ENCODE results near the gene ARHGAP42.

Gene ARHGAP42

DNA sequence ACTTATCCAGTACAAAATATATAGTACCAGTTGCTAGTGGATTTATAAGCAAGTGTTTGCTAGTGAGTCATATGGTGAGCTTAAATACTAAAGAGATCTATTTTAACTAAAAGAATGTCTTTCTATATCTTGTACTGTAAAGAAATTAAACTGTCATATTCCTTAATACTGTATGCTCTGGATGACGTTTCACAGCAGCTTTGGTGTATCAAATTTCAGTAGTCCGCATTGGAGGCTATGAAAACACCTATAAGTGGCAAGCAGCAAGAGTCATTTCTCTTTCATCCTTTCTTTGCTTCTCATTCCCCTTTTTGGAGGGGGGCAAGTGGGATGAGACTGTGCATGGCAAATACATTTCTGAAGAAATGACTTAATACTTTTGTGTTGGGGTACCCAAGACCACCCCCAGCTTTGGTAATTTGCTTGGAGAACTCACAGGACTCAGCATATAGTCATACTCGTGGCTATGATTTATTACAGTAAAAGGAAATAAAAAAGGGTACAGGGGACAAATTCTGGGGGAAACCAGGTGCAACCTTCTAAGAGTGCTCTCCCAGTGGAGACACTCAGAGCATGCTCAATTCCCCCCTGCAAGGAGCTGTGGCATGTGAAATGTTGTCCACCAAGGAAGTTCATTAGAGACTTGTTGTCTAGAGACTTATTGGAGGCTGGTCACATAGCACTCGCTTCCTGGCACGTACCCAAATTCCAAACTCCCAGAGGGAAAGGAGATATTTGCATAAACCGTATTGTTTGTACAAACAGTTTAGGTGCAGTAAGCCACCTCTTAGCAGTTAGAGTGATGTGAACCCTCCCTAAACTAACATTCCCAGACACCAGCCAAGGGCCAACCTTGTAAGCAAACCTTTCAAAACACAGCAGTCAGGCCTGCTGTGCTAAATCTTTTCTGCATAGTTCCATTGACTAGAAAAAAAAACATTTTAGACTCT lies 231.7 kb downstream of the ARHGAP42 start:
- no peak for DNase-seq (ENCODE audit: low read depth)

DNA sequence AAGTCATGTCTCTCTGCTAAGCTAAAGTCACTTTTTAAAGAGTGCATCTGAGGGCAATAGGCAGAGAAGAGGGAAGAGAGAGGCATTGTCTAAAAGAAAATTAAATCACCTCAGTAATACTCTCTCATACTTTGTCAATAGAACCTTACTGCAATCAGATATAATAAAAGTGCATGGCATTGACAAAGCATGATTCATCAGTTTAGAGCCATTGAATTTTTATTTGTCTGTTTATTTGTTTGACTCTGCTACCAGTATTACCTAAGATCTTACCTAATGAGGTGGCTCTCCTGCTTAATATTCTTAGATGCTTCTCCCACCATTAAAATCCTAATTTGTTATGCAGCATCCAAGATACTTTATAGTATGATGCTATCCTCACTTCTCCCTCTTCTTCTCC lies 233.5 kb downstream of the ARHGAP42 start:
- DNase-seq (ENCODE audit: low read depth), result no peak

DNA sequence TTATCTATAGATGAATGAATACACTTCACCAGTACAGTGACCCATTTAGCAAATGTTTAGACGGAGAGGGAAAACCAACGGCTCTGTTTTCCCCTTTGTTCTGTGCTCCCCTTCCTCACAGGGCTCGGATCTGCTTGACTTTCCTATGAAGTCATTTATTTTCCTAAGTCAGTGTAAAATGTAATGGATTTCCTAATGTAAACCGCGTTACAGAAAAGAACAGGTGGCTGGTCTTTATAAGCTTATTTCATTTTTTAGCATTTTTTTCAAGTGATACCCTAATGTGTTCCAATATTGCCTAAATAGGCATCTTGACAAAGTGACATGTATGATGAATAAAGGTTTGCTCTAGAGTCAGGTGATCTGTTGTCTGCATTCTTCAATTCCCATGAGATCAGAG lies 235.0 kb downstream of the ARHGAP42 start:
- DNase-seq (ENCODE audit: low read depth), result no peak

DNA sequence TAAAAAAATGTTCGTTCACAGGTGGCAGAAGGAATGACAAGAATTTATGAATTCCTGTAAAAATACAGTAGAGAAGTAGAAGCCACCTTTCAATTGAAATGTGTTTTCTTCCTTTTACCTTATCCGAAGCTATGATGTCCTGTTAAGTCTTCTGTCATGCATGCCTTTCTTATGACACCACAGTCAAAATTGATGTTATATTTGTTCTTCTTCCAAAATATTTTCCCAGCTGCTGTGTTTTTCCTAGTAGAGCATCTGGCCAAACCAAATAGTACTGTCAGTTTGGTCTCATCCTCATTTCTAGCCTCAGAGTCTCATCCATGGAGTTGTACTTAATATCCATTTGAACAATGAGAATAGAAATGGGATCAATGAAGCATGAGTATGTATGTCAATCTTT lies 236.5 kb downstream of the ARHGAP42 start:
- no peak for DNase-seq (ENCODE audit: low read depth)

DNA sequence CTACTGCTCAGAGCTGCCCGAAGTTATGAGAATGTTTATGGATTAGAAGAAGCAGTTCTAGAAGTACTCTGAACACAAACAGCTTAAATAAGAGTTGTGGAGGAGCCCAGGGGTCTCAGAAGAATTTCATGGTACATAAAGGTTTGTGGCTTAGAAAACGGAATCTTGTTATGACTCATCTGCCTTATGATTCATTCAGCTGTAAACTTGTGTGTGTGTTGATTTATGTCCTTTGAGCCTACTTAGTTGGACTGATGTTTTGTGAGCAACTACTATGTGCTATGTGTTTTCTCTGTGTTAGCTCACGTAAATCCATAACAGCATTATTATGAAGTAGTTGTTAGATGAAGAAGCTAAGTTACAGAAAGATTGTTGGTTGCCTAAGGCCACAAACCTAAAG lies 238.8 kb downstream of the ARHGAP42 start:
- no peak for DNase-seq (ENCODE audit: low read depth)

DNA sequence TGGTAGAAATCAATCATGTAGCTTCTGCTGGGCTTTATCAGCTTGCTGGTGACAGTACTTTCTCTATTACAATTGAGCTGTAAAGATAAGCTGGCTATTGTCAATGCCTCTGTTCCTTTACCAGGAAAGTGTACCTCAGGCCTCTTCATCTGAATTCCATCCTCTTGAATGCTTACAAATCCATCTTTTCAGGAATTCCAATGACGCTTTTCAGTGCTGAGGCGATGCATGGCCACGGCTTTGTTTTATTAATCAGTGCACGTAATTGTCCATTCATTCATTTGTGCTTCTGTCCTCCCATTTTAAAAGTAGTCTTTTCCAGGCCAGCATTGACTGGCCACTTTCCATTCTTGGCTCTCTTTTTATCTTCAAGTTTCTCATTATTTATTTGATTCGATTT lies 240.5 kb downstream of the ARHGAP42 start:
- DNase-seq (ENCODE audit: low read depth), result no peak

DNA sequence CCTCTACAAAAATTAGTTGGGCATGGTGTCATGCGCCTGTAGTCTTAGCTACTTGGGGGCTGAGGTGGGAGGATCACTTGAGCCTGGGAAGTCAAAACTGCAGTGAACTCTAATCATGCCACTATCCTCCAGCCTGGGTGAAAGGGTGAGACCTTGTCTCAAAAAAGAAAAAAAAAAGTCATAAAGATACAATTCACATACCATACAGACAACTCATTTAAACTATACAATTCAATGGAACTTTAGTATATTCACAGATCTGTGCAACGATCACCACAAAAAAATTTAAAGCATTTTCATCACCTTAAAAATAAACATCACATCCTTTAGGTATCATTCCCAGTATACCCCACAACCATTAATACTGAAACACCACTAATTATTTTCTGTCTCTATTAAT lies 241.3 kb downstream of the ARHGAP42 start:
- DNase-seq (ENCODE audit: low read depth), result no peak

DNA sequence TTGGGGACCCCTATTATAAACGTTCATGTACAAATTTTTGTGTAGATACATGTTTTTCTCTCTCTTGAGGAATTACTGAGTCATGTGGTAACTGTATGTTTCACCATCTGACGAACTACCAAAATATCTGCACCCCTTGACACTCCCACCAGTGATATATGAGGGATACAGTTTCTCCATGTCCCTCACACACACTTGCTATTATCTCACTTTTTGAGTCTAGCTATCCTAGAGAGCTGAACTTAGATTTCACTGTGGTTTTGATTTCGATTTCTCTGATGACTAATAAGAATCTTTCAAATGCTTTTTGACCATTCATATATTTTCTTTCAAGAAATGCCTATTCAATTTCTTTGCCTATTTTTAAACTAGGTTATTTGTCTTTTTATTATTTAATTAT lies 242.3 kb downstream of the ARHGAP42 start:
- DNase-seq (ENCODE audit: low read depth), result no peak

DNA sequence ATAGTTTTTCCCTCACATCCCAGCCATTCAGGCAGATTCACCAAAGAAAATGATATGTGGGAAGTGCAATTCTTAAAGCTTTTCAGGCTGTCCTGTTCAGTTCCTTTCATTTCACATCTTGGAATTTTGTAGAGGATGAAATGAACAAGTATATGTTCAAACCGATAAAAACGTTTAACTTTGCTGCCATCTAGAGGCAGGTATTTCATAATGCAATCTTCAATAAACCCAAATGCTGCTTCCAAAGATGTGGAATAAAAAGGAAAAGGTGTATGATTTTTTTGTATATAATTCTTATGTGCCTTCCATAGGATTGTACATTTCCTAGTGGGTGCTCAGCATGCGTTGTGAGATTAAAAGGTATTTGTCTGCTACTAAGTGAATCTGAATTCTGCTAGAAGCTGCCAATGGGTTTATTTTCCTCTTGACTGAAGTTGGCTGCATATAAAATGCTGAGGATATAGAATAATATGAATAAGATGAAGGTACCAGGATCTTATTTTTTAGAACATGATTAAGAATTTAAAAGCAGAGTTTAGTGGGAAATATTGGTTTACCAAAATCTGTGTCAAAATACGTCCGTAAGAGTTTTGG lies 243.2 kb downstream of the ARHGAP42 start:
- DNase-seq (ENCODE audit: low read depth), result no peak

DNA sequence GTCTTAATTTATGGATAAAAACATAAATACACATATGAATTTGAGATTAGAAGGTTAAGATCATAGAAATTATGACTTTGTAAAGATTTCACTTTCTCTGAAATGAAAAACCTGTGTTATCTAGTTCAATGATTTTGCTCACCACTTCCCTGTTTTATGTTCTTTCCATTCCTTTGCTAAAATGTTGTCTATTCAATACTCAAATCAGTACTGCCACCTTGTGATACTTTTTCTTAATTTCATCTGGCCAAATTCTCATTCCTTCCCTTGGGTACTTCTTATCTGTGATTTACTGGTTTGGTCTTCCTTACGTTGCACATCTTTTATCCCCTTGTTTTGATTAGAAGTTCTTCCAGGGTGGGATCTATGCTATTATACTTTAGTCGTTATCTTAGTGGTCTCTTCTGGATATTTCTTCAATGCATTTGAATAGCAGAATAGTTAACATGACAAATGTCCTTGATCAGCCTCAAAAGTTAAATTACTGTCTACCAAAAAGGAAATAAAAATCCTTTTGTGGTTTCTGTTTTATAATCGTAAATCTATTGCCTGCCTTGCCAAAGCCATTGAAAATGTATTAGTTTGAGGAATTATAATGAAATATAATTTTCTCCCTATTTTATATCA lies 245.5 kb downstream of the ARHGAP42 start:
- DNase-seq (ENCODE audit: low read depth), result no peak

DNA sequence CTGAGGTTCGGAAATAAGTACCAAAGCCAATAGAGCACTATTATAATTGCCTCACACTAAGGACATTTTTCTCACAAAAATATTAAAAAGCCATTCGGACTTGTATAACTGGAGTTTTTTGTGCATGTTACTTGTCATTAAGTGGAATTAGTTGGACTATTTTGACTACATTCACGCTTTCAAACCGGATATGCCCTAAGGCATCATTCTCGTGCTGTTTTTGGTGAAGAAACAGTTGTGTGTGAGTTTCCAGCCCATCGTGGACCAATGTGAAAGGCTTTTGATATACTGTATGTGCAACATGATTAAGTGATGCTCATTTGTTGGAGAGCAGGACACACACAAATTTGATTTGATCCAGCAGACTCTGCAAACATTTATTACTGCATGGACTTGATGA lies 249.7 kb downstream of the ARHGAP42 start:
- DNase-seq (ENCODE audit: low read depth), result no peak

DNA sequence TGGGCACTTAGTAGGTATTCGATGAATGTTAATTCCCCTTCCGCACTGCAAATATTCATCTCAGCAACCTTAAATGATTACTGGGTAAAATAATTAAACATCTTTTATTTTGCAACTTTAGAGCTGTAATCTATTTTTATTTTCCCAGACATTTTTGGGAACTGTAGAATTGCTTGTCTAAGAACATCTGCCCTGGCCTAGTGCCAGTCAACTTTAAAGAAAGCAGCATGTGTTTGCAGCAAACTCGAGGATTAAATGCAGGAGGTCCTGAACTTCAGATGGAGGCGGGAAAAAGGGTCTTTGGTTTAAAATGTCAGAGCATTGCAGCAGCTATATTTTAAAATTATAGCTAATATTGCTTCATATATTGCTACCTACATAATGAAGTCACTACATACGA lies 252.5 kb downstream of the ARHGAP42 start:
- no peak for DNase-seq (ENCODE audit: low read depth)

DNA sequence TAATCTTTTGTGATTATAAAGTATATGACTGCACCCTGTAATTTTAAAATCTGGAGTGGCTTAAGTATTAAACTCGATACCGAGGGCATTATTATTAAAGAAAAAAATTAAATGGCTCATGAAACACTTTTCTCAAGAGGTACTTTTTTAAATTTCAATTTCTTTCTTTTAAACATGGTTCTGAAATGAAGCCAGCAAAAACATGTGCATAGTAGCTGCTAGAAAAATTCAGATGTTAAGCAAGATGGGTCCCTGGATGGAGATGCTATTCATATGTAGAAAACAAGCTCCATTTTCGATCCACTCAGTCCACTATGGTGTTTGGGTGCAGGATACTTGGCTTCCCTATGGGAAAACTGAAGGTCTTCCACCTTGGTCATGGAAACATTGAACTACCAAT lies 253.0 kb downstream of the ARHGAP42 start:
- no peak for DNase-seq (ENCODE audit: low read depth)

DNA sequence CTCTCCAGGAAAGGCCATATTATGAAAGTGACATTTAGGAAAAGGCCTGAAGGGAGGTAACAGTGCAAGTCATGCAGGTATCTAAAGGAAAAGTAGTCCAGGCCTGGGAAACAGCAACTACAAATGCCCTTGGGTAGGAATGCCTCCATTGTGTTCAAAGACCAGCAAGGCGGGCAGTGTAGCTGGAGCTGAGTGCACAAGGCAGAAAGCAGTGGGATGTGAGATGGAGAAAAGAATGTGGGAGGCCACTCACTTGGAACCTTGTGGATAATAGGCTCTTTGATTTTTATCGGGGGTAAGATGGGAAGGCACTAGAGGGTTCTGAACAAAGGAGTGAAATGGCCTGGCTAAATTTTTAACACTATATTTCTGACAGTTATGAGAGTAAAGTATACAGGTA lies 253.9 kb downstream of the ARHGAP42 start:
- no peak for DNase-seq (ENCODE audit: low read depth)

DNA sequence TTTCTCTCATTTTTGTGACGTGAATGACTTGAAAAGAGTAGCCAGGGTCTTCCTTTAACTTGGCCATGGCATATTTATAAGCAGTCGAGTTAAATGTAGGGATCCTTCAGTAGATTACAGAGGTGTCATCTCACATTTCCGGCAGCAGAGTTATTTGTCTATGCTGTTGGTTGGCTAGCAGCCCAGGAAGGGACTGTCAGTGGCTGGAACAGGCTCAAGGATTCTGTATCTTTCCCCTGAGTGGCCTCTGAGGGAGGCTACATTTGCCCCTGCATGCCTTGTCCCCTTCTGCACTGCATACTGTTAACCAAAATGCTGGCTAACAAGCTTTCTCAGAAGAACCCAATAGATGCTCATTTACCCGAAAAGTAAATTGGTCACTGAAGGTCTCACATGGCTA lies 254.9 kb downstream of the ARHGAP42 start:
- DNase-seq (ENCODE audit: low read depth), result no peak

DNA sequence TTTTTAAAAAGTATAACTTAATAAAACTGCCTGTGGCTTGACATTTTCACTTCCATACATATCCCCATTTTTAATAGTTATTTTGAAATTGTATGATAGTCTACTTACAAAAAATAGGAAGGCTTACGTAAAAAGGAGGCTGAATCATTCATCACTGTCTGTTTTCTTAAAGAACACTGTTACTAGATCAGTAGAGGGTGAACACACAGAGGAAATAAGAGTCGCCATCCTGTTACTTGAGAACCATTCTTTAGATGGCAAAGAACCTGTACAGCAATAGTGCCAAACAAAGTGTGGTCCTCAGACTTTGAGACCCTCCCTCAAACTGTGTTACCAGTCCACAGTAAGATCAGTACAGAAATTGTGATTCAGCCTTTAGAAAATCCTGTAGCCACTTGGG lies 261.8 kb downstream of the ARHGAP42 start:
- DNase-seq (ENCODE audit: low read depth), result no peak

DNA sequence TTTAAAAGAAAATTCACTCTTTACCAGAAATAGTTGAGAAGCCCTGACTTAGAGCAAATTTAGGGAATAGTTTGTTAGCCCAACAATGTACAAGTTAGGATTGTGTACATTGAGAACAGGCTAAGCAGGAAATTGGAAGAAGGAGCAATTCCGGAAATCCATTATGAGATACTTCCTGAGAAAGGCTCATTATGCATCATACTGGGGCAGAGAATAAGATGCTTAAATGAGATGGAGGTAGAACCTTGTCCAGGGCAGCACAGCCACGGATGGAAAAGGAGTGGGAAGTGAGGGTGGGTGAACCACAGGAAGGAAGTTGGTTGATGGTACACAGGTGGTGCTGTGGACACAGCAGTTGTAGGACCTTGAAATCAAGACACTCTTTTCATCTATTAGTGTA lies 262.4 kb downstream of the ARHGAP42 start:
- DNase-seq (ENCODE audit: low read depth), result no peak

DNA sequence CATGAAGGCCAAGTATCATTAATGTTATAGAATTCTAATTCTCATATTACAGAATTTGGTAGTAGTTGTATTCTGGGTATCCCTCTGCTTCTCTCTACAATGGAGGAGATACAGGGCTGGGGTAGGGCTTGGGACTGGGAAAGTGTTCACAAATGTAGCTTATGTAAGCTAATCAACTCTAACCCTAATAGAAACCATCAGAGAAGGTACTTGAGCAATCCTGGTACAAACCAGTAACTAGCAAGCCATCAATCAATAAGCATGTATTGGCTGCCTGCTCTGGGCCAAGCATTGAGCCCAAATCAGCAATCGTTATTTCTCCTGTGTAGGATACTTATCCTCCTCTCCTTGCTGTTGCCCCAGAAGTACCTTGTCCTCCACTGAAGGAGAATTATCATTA lies 268.2 kb downstream of the ARHGAP42 start:
- DNase-seq (ENCODE audit: low read depth), result no peak

DNA sequence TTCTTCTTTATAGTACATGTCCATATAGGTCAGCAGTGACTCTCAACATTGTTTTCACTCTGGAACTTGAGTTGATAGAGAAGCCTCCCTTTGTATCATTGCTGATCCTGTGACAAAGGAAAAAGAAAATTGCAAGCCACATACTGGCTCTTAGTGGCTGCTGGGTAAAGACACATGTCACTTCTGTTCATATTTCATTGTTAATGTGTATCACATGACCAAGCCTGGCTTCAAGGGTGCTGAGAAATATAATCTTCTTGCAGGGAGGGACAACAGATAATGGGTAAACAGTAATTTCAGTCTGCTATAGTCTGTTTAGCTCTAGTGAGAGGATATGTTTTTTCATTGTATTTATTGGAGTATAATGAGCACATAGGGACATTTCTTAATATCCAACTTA lies 269.3 kb downstream of the ARHGAP42 start:
- no peak for DNase-seq (ENCODE audit: low read depth)

DNA sequence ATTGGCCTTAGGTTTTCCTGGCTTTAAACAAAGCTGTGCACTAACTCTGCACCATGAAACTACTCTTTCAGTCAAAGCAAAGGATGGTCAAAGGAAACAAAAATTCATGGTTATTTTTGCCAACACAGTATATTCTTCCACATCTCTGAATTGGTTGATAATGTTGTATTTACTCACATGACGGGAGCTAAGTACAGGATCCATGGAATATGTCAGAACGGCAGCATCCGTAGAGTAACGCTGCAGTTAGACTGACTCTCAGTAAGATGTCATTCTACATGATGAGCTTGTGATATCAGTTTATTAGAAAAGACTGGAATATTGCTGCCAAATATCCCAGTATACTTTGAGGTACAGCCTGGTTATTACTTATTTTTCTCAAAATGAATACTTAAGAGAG lies 270.4 kb downstream of the ARHGAP42 start:
- no peak for DNase-seq (ENCODE audit: low read depth)

DNA sequence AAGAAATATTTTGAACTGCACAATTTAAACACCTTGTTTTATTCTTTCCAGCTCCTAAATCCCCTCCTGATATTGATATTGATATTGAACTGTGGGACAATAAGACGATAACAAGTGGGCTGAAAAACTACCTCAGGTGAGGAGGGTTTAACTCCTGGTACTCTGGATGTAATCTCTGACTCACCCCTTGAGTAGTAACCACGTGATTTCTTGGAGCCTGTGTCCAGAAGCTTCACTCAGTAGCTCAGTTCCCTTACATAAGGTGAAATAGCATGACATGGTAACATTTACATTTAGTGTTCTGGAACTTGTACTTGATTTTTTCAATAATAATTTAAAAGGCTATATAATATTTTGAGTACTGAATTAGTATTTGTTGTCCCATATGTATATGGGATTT lies 274.5 kb downstream of the ARHGAP42 start:
- DNase-seq (ENCODE audit: low read depth), result no peak

DNA sequence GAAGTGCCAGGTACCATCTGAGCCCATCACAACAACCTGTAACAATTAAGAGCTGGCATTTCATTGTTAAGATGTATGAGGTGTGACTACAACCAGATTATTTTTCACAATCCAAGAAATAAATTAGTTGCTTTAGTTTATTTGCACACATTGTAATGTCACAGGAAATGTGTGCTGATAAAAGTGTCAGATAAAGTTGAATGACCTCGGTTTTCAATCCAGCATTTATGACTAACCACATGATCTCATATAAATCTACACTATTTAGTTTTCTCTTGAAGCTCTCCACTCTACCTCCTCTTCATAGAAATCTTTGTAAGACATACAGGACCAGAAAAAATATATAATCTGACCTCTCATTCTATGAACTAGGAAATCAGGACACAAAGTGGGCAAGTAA lies 276.3 kb downstream of the ARHGAP42 start:
- no peak for DNase-seq (ENCODE audit: low read depth)

DNA sequence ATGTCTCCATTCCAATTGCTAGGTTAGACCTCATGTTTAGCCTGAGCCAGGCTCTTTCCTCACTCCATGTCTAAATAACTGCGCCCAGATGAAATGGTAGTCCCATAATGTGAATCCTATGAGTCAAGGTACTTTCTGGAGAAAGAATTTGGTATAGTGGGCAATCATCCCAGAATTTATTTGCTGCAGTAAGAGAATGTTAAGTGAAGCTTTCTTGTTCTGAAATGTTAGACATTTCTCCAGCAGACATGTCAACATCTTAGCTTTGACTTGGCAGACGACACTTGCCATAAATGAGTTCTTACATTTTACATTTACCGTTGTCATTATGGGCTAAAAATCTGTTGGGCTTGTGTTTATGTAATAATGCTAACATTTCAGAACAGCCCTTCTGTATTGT lies 277.3 kb downstream of the ARHGAP42 start:
- no peak for DNase-seq (ENCODE audit: low read depth)
